Gastrocnemius medialis (tissue), 4 donors: ENCODE measurements around the gene UCP3.

Source experiments
- POLR2A ChIP-seq, 2 donors: fragments of 450-650 bp; IDR thresholded peaks; one replicate each; pipeline ENCODE4 v1.6.1; 2017; ENCODE audit warnings: antibody characterized with exemption in 2 of 2, mild to moderate bottlenecking in 2 of 2, moderate library complexity in 2 of 2
- TF ChIP-seq, protein P1 (sequence below), 5 experiments: fragments of 450-650 bp in 3 of 5; fragments of 200-600 bp in 2 of 5; sonication (generic) in 2 of 5; IDR thresholded peaks in 4 of 5; conservative IDR thresholded peaks in 1 of 5; 1 replicate in 4 of 5; 2 replicates in 1 of 5; pipeline ENCODE4 v1.5.1; 2016 to 2019; ENCODE audit warnings: antibody characterized with exemption in 5 of 5, mild to moderate bottlenecking in 3 of 5, moderate library complexity in 3 of 5

DNA sequence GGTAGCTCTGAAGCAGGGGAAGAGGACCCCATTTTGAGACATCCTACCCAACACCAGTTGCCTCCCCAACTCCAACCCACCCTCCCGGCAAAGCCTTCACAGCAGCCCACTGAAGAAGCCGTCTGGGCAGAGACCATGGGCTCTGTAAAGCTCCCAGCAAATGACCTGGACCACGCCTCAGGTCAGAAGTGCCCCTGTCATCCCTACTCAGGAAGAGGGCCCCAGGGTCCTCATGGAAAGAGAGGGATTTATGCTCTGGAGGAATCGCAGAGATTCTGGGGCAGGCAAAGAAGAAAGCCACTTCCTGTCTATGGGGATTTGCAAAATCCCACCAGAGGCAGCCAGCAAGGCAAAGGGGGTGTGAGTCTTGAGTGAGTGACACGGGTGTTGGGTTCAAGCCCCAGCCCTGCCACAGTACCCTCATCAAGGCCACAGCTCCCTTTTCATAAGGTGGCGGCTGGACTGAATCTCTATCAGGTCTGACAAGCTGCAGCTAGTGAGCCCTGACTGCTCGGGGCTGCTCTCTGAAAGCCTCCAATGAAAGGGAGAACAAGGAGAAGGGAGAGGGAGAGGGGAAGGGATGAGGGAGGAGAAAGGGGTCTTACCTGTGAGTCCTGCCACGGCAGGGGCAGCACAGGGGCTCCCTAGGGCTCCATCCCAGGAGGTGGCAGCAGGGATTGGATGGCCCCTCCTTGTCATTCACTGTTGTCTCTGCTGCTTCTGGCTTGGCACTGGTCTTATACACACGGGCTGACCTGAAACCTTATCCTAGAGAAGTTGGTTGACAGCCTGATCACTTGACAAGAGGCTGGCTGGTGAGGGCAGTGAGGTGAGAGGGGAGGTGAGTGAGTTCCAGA lies at the start of gene UCP3:
- TF ChIP-seq, protein P1, sequence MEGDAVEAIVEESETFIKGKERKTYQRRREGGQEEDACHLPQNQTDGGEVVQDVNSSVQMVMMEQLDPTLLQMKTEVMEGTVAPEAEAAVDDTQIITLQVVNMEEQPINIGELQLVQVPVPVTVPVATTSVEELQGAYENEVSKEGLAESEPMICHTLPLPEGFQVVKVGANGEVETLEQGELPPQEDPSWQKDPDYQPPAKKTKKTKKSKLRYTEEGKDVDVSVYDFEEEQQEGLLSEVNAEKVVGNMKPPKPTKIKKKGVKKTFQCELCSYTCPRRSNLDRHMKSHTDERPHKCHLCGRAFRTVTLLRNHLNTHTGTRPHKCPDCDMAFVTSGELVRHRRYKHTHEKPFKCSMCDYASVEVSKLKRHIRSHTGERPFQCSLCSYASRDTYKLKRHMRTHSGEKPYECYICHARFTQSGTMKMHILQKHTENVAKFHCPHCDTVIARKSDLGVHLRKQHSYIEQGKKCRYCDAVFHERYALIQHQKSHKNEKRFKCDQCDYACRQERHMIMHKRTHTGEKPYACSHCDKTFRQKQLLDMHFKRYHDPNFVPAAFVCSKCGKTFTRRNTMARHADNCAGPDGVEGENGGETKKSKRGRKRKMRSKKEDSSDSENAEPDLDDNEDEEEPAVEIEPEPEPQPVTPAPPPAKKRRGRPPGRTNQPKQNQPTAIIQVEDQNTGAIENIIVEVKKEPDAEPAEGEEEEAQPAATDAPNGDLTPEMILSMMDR (IDR thresholded peaks at IDR 0.05 in 4 of 5, conservative IDR thresholded peaks at IDR 0.05 in 1 of 5), result no peak
- peak; percentile 92 to 97 for TF ChIP-seq POLR2A (IDR thresholded peaks at IDR 0.05)
